ENCODE results near the gene POLR1D.

The POLR1D gene

DNA sequence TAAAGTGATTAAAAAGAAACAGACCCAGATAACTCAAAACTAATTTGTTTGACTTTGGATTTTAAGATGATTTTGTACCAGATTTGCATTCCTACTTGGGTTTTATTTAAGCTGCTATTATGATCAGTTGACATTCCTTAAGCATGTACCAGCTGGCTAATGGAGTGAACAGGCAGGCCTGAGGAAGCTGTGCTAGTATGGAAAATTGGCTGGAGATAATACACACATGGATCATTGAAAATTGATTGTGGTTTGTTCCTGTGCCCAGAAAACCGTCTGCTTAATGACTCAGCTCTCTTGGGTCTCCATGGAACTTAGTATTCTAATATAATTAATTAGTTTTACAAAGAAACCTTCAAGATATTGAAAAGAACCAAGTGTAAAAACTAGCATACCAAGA, 22.6 kb downstream of the POLR1D start:
- no peaks in the 10 kb centered on the region for H3K9me3 ChIP-seq (ENCODE audit: control insufficient read depth, low read length)
- no peak overlapping the region for H3K4me3 ChIP-seq (ENCODE audit: low read depth, low read length)
- no peaks in the 10 kb centered on the region for H3K36me3 ChIP-seq (ENCODE audit: control insufficient read depth, insufficient read depth, low read length)
- TF ChIP-seq, protein P1, sequence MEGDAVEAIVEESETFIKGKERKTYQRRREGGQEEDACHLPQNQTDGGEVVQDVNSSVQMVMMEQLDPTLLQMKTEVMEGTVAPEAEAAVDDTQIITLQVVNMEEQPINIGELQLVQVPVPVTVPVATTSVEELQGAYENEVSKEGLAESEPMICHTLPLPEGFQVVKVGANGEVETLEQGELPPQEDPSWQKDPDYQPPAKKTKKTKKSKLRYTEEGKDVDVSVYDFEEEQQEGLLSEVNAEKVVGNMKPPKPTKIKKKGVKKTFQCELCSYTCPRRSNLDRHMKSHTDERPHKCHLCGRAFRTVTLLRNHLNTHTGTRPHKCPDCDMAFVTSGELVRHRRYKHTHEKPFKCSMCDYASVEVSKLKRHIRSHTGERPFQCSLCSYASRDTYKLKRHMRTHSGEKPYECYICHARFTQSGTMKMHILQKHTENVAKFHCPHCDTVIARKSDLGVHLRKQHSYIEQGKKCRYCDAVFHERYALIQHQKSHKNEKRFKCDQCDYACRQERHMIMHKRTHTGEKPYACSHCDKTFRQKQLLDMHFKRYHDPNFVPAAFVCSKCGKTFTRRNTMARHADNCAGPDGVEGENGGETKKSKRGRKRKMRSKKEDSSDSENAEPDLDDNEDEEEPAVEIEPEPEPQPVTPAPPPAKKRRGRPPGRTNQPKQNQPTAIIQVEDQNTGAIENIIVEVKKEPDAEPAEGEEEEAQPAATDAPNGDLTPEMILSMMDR (IDR thresholded peaks at IDR 0.05): no peak
- H3K9ac ChIP-seq: no peak overlapping the region
- H3K4me1 ChIP-seq: no peaks in the 10 kb centered on the region
- H2AFZ ChIP-seq: no peak overlapping the region
- no peak overlapping the region for H3K4me2 ChIP-seq (ENCODE audit: low read length)
- no peaks in the 10 kb centered on the region for H3K79me2 ChIP-seq
- H3K27ac ChIP-seq: no peak overlapping the region
- no peaks in the 10 kb centered on the region for H3K27me3 ChIP-seq (ENCODE audit: control insufficient read depth, insufficient read depth, low read length)

DNA sequence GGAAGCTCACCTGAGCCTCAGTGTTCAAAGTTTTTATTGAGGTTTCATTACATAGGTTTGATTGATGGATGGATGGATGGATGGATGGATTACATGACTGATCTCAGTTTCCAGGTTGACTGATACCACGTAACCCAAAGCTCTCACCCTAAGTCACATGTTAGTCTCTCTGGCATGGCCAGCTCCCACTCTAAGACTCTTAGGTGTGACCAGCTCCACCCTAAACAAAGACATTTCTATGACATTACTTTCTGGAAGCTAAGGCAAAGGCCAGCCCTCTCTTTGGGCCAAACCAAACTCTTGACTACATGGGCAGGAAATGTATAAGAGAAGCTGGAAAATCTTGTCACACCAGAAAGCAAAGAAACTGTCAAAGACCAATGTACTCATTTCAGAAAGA, 28.6 kb downstream of the POLR1D start:
- no peaks in the 10 kb centered on the region for H3K36me3 ChIP-seq (ENCODE audit: control insufficient read depth, insufficient read depth, low read length)
- no peak overlapping the region for H3K4me2 ChIP-seq (ENCODE audit: low read length)
- no peak overlapping the region for H3K4me3 ChIP-seq (ENCODE audit: low read depth, low read length)

DNA sequence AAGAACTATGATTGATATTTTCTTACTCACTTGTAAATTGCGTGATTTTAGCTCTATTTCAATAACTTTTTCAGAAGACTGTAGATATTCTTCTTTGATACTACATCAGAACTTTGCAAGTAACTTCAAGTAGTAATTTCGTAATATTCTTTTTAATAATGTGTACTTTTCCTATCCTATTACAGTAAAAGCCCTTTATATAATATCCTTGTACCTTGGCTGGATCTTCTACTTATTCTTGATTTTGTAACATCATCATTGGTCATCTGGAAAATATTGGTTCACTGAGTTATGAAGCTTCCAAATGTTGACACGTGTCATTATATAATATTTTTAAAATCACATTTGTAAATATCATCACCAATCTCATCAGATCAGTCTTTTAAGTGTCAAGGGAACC, 32.4 kb downstream of the POLR1D start:
- Histone ChIP-seq H3K79me2 (no peaks in the 10 kb centered on the region), H3K27ac (no peak overlapping the region), H3K27me3 (ENCODE audit: control insufficient read depth, insufficient read depth, low read length) (no peaks in the 10 kb centered on the region), H3K4me3 (ENCODE audit: low read depth, low read length) (no peak overlapping the region), H3K4me1 (no peaks in the 10 kb centered on the region), H3K36me3 (ENCODE audit: control insufficient read depth, insufficient read depth, low read length) (no peaks in the 10 kb centered on the region), H3K9me3 (ENCODE audit: control insufficient read depth, low read length) (no peaks in the 10 kb centered on the region), H2AFZ (no peak overlapping the region), H3K4me2 (ENCODE audit: low read length) (no peak overlapping the region), H3K9ac (no peak overlapping the region)
- TF ChIP-seq, protein P1 (IDR thresholded peaks at IDR 0.05): no peak

More for the DNA sequence above, 28.6 kb downstream of the POLR1D start:
- TF ChIP-seq, protein P1 (IDR thresholded peaks at IDR 0.05): no peak
- H3K9ac ChIP-seq: no peak overlapping the region
- H3K79me2 ChIP-seq: no peaks in the 10 kb centered on the region
- H2AFZ ChIP-seq: no peak overlapping the region
- H3K4me1 ChIP-seq: no peaks in the 10 kb centered on the region
- no peak overlapping the region for H3K27ac ChIP-seq
- H3K27me3 ChIP-seq (ENCODE audit: control insufficient read depth, insufficient read depth, low read length): no peaks in the 10 kb centered on the region
- no peaks in the 10 kb centered on the region for H3K9me3 ChIP-seq (ENCODE audit: control insufficient read depth, low read length)

DNA sequence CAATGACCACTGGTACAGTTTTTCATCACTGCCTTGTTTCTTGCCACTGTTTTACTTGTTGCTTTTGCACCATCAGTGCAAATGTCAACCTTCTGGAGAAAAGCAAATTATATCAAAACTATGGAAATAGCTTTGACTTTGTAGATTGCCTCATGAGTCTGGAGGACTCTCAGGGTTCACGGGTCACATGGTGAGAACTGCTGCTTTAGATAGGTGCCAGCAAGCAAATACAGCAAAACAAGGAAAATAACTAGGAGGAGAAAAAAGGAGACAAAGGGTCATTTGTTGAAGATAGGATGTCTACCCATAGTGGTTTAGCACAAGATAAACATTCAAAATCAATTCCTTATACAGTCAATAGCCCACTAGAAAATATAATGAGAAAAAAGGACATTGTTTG, 33.1 kb downstream of the POLR1D start:
- H3K27ac ChIP-seq: no peak overlapping the region
- no peak overlapping the region for H2AFZ ChIP-seq
- H3K36me3 ChIP-seq (ENCODE audit: control insufficient read depth, insufficient read depth, low read length): no peaks in the 10 kb centered on the region
- H3K9ac ChIP-seq: no peak overlapping the region
- no peaks in the 10 kb centered on the region for H3K4me1 ChIP-seq
- H3K9me3 ChIP-seq (ENCODE audit: control insufficient read depth, low read length): no peaks in the 10 kb centered on the region
- H3K27me3 ChIP-seq (ENCODE audit: control insufficient read depth, insufficient read depth, low read length): no peaks in the 10 kb centered on the region
- no peak overlapping the region for H3K4me3 ChIP-seq (ENCODE audit: low read depth, low read length)
- H3K79me2 ChIP-seq: no peaks in the 10 kb centered on the region
- H3K4me2 ChIP-seq (ENCODE audit: low read length): no peak overlapping the region
- TF ChIP-seq, protein P1 (IDR thresholded peaks at IDR 0.05): no peak

DNA sequence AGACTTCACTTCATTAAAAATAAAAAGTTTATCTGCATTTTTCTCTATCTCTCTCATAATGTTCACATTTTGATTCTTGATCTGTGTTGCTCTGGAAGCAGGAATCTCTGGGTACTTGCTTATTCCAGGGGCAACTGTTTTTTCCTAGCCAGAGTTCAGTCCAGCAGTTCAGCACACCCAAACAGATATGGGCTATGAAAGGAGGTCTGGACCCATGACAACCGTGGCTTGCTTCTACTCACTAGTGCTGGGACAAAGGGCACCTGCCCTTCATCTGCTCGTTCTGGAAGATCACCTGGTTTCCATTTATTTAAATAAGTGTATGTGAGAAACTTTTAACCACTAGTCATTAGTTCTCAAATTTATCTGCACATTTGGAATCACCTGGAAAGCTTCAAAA, 36.0 kb downstream of the POLR1D start:
- no peak overlapping the region for H3K4me3 ChIP-seq (ENCODE audit: low read depth, low read length)
- H2AFZ ChIP-seq: no peak overlapping the region
- H3K4me1 ChIP-seq: no peaks in the 10 kb centered on the region
- no peaks in the 10 kb centered on the region for H3K9me3 ChIP-seq (ENCODE audit: control insufficient read depth, low read length)
- H3K4me2 ChIP-seq (ENCODE audit: low read length): no peak overlapping the region
- H3K79me2 ChIP-seq: no peaks in the 10 kb centered on the region
- no peak overlapping the region for H3K27ac ChIP-seq
- no peak overlapping the region for H3K9ac ChIP-seq
- TF ChIP-seq, protein P1 (IDR thresholded peaks at IDR 0.05): no peak
- no peaks in the 10 kb centered on the region for H3K36me3 ChIP-seq (ENCODE audit: control insufficient read depth, insufficient read depth, low read length)
- H3K27me3 ChIP-seq (ENCODE audit: control insufficient read depth, insufficient read depth, low read length): no peaks in the 10 kb centered on the region
